ENCODE results near the gene GADL1. TPM values are rescaled to one million over a fixed set of nuclear protein-coding genes. Genes with fewer than 3 reads are reported as not detected.

Gene GADL1
- total and polyA plus RNA-seq, 12 donors, result 0.06 to 0.55 (median 0.13) TPM; not detected in 3

DNA sequence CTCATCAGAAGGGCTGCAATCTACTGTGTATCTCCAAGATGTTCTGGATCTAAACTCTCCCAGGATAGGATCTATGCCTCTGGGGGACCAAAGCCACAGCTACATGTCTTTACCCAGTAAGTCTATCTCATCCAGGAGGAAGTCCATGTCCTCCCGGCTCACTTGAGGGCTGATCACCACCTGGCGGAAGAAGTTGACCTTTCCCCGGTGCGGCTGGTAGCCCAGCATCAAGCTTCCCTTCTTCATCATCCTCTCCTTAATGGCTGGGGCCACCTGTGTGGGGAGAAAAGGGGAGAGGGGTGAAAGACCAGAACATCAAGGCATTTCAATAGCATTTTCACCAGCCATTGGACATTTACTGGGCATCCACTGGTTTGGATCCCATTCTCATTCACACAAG is 166.3 kb downstream of the GADL1 start:
- Histone ChIP-seq H3K27ac (no peak overlapping the region), H3K4me3 (no peak overlapping the region), H3K27me3 (no peaks in the 10 kb centered on the region), H3K9me3 (replicated peaks in 1 of 3) (no peaks in the 10 kb centered on the region), H3K4me1 (replicated peaks in 1 of 2) (no peaks in the 10 kb centered on the region), H3K36me3 (replicated peaks in 1 of 2) (no peaks in the 10 kb centered on the region)
- no peak for DNase-seq
- TF ChIP-seq CTCF (IDR thresholded peaks at IDR 0.05) (no peak), POLR2A (IDR thresholded peaks at IDR 0.05) (no peak)
- intact Hi-C loops (cut with DNase I), result no loop called here
- WGBS, 4 donors, result 99 to 100% (median 100%) methylated on average over 3 to 4 of the region's 4 CpGs

DNA sequence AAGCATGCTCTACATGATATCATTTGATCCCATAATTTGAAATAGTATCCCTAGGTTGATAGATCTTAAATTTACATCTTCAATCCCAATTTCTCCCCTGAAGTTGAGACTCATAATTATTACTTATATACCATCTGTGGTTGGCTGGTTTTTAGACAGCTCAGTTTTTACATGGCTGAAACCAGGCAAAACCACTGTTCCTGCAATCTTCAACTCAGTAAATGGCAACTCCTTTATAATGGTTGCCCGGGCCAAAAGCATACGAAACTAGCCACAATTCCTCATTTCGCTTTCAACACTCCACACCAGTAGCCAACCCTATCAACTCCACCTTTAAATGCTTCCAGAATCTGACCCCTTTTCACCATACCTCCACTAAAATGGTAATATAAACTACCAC is 169.6 kb downstream of the GADL1 start:
- intact Hi-C loops (cut with DNase I), result no loop called here
- H3K27ac ChIP-seq, result no peak overlapping the region
- 87 to 95% (median 91%) methylated on average over 3 of the region's 3 CpGs for WGBS, 4 donors

DNA sequence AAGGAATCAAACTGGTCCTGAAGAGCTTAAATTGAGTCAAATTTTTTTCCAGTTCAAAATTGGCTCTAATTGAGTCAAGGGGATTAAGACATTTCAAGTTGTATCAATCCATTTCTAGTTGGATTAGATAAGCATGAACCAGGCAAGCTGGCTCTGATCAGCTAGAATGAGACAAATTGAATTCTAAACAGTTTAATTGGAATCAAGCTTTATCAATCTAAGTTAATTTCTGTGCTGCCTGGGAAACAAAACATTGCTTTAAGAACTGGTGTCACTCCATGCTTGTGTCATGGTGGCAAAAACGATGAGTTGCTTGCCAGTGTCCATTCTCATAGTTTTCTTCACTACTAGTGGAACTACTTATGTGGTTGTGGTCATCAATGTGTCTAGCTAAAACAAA is 171.2 kb downstream of the GADL1 start:
- H3K4me3 ChIP-seq, result no peak overlapping the region
- WGBS, 4 donors, result 77 to 86% (median 81%) methylated on average over 1 of the region's 1 CpG
- no peaks in the 10 kb centered on the region for H3K9me3 ChIP-seq (replicated peaks in 1 of 3)
- DNase-seq, result no peak
- H3K4me1 ChIP-seq (replicated peaks in 1 of 2), result no peaks in the 10 kb centered on the region
- no peaks in the 10 kb centered on the region for H3K27me3 ChIP-seq
- no peak overlapping the region for H3K27ac ChIP-seq
- intact Hi-C loops (cut with DNase I), result no loop called here
- no peaks in the 10 kb centered on the region for H3K36me3 ChIP-seq (replicated peaks in 1 of 2)
- TF ChIP-seq CTCF (IDR thresholded peaks at IDR 0.05) (no peak), POLR2A (IDR thresholded peaks at IDR 0.05) (no peak)

More for the DNA sequence above, 169.6 kb downstream of the GADL1 start:
- Histone ChIP-seq H3K27me3 (no peaks in the 10 kb centered on the region), H3K4me3 (no peak overlapping the region), H3K4me1 (replicated peaks in 1 of 2) (no peaks in the 10 kb centered on the region), H3K36me3 (replicated peaks in 1 of 2) (no peaks in the 10 kb centered on the region), H3K9me3 (replicated peaks in 1 of 3) (no peaks in the 10 kb centered on the region)
- no peak for DNase-seq
- TF ChIP-seq POLR2A (IDR thresholded peaks at IDR 0.05) (no peak), CTCF (IDR thresholded peaks at IDR 0.05) (no peak)

DNA sequence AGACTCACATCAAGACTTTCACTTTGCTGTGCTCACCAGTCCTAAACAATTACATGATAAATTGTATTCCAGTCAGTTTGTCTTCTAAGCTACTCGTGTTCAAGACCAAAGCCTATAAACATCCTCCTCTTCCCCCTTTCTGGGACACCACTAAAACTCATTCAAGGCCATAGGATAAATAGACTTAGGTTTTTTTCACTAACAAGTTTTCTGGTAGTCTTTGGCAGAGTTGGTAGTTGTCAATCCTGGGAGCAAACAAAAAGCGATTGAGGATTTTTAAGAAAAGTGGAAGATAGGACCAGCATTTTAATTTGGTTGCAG is 173.2 kb downstream of the GADL1 start:
- Histone ChIP-seq H3K4me3 (no peak overlapping the region), H3K9me3 (replicated peaks in 1 of 3) (no peaks in the 10 kb centered on the region), H3K27me3 (no peaks in the 10 kb centered on the region), H3K27ac (no peak overlapping the region), H3K4me1 (replicated peaks in 1 of 2) (no peaks in the 10 kb centered on the region), H3K36me3 (replicated peaks in 1 of 2) (no peaks in the 10 kb centered on the region)
- intact Hi-C loops (cut with DNase I), result no loop called here
- WGBS, 4 donors, result 53 to 66% (median 63%) methylated on average over 2 of the region's 2 CpGs
- no peak for TF ChIP-seq CTCF (IDR thresholded peaks at IDR 0.05)
- no peak for TF ChIP-seq POLR2A (IDR thresholded peaks at IDR 0.05)
- no peak for DNase-seq

Data from adrenal gland (tissue), 12 donors.